HG02973 (cell line): ENCODE measurements around the gene MEA1.

ENCODE experiments used
- ATAC-seq: cut with Tn5 transposase; IDR thresholded peaks from one replicate; pipeline ENCODE4 v1.9.1; 2021; ENCODE audit warnings: moderate library complexity; ENCODE audit not compliant: unreplicated experiment

The MEA1 gene

DNA sequence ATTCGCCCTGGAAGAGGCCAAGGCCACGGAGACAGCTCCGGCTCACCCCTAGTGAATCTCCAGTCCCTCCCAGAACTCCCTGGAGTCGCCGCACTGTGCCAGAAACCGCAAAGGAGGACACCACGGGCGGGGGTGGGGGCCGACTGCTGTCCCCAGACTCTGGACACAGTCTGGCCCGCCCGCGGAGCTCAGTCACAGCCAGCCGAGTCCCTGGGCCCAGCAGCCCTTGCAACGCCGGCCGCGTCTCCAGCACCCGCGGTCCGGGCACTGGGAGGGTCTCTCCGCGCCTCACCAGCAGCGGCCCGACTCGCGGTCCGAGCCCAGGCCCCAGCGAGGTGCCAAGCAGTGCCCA lies 35.3 kb downstream of the MEA1 start:
- ATAC-seq, result peak; percentile 12

DNA sequence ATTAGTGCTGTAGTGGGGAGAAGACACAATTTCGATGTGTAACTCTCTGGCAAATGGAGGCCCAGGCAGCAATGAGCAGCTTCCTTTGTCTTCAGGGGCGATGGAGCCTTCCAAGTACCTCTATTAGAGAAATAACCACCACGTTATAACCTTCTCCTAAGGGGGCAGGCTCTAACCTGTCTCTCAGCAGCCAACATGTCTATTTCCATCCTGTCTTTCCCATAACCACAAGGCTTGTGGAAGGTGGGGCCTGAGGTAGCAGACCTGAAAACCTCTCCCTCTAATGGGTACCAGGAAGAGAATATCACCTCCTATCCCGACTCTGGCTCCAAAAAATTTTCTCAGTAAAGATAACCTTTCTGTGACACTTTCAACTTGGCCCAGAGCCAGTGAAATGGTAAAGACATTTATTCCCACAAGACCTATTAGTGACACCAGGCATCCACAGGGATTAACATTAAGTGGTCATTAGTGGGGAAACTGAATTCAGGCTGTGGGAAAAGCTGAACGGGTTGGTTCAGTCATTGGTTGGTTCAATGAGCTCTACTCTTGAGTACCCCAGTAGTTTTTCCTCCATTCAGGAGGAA lies 38.7 kb downstream of the MEA1 start:
- no peak for ATAC-seq

DNA sequence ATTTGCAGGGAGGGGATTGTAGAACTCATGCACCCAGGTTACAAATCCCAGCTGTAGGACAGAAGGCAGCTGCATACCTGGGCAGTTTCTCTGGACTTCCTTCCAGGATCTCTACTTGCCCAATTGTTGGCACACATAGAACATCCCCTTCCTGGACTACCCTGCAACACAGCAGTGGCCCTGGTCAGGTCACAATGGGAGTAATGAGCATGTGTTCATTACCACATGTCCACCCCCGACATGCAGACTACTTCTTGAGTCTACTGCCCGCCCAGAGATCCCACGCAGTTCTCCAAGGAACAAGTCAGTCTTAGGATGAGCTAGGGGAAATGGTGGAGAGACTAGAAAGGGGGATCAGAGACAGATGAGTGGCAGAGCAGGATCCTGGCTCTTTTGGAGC lies 39.8 kb downstream of the MEA1 start:
- no peak for ATAC-seq

DNA sequence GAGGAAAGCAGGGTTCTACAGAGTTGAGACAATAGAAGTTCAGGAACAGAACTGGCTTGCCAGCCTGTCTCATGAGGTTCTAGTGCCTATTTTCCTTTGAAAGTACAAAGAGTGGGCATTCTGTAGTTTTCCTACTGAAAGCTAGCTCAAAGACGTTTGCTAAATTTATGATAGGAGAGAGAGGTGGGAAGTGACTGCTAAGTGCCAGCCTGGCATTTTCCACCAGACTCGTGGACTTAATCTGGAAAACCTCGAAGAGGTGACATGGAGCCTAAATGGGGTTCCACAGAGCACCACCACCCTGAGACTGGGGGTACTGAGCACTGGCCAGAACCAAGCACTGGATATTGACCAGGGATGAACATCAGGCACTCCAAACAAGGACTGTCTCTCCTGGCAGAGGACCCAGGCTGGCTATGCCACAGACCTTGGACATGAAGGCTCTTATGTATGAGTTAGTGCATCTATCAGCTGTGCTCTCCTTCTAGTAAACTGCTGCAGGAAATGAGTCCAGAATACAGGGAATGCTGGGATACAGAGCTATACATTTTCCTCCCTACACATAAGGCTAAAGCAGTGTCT lies 41.9 kb downstream of the MEA1 start:
- ATAC-seq, result no peak

DNA sequence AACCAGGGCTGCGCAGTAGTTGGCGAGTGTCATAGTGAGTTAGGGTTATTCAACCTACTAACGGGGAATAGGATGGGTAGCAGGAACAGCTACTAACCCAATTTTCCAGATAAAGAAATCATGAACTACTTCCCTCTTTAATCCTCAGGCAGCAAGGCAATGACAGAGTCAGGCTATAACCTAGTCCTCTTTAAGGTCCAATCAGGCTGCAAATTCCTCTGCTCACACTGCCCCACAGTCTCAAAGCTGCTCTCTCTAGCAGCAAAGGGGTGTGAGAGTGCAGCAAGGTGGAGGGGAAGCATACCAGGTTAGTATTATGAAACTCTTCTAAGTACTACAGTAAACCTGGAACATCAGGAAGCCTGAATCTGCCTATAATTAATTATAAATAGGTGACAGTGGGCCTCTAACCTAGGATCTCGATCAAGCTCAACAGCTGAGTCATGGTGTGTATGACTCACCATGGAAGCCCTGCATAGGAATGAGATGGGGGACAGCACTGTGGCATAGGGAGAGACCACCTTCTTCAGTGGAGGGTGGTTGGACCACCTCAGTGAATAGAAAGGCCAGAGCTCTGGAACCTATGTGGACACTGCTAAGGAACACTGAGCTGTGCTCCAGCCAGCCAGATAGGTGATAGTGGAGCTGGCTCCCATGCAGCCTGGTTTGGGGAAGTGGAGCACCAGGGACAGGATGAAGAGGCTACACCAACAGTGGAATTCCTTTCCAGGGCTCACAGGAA lies 42.7 kb downstream of the MEA1 start:
- no peak for ATAC-seq

DNA sequence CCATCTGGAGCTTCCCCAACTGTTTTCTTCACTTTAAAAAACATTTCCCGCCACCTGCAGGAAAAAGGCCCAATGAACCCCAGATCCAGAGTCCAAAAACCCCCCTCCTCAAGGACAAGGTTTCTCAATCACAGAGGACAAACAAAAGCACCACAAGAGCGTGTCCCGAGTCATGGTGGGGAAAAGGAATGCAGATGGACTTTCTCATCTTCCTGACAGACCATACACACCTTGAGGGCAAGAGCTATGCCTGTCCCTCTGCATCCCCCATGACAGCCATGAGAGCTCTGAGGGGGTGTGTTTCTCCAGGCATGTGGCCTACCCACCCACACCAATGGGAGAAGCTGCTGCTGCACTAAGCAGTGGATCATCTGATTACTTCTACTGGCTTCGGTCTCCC lies 43.8 kb downstream of the MEA1 start:
- ATAC-seq, result no peak

DNA sequence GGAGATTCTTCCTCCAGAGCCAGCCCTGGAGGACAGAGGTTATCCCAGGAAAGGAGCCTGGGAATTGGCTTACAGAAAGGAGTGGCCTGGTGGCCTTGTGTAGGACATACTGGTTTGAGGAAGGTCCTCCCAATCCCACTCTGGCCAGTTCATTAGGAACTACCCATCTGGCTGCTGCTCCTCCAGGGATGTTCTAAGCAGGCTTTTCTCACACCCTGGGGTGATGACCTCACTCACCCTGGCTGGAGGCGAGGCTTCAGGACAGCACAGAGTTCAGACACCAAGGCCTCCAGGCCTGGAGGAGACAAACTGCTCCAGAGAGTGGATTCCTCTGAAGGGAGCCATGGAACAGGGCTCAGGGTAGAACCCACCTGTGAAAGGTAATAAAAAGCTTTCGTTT lies 44.3 kb downstream of the MEA1 start:
- ATAC-seq, result no peak

DNA sequence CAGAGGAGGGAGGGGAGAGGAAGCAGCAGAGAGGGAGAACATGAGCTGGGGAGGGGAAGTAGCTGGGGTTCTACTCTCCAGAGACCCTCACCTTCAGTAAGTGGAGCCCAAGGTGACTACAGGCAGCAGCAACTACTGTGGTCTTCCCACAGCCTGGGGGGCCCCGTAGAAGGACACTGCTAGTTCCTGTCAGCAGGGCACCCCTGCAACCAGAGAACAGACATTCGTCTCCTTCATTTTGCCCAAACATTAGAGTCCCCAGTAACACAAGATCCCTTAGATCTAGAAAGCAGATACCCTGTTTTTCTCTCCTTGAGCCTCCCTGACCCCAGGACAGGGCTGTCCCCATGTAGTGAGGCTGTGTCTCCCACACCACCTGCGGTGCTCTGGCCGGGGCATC lies 45.0 kb downstream of the MEA1 start:
- ATAC-seq, result no peak

DNA sequence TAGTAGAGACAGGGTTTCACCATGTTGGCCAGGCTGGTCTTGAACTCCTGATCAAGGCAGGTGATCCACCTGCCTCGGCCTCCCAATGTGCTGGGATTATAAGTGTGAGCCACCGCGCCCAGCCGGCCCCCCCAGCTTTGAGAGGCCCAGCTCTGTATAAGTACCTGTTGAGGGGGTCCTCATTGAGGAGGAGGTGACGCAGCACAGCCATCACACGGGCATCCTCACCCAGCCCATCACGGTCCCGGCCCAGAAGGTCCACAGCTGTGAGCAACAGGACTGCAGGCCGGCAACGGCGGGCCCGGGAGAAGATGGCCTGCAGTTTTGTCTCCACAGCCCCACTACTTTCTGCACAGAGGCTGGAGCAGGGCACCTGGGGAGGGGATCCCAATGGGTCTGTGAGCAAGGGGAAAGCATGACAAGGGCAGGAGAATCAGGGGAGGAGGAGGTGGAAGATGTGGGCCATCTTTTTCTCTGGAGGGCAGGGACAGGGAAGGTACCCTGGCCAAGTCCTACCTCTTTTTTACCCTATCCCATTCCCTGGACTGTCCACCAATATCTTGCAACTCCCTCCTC lies 45.5 kb downstream of the MEA1 start:
- no peak for ATAC-seq

DNA sequence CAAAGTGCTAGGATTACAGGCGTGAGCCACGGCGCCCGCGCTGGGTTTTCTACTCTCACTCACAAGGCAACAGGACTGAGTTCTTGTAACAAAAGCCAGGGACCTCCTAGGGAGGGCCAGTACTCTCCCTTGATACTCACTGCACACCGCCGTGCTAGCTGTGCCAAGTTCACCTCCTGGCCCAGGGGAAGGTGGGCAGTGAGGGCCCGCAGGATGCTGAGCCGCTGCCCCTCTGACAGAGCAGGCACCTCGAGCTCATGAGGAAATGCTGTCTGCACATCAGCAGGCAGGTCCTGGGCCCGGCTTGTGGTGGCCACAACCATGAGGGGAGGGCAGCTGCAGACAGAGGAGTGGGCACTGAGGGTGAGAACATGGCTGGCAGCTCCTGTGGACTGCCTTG lies 46.5 kb downstream of the MEA1 start:
- ATAC-seq, result no peak

DNA sequence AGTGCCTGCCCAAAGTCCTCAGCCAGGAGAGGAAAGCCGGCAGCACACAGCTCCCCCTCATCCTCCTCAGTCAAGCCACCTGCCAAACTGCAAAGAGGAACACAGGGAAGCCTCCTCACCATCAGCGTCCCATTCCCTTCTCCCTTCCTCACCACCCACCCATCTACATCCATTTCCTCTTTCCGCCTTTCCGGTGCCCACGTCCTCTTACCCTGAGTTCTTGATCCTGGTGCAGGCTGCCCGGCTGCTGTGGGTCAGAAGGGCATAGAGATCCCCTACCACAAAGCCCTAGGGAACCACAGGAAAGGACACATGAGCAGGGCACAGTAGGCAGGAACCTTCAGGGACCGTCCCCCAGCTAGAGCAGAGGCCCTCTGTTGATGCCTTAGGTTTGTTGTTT lies 47.2 kb downstream of the MEA1 start:
- no peak for ATAC-seq

DNA sequence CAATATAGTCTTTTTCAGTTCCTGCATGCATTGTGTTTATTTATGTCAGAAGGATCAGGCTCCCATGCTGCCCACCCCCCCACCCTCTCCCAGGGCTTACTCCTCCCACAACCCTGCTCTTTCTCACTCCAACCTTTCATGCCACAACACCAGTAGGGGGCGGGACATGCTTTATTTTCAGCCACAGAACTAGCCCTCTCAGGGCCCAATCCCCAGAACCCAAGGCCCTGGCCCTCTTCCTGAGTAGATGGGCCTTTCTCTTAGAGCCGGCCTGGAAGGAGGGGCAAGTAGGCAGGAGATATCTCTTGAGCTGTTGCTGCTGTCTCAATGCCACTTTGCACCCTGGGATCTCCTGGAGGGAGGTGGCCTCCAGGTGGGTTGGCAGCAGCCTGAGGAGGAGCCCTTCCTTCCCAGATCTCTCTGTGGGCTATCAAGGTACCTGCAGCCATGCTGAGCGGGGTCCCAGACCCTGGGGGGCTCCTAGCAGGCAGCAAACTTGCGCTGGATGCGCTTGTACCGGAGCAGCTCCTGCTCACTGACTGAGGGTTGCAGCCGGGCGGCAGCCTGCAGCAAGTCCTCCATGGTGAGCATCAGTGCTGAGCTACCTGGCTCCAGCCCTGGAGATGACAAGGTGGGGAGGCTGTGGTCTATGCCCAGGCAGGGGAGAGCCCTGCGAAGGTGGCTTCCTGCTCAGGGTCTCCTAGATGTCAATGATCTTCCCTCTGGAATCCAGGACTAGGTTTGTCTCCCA lies 49.7 kb downstream of the MEA1 start:
- ATAC-seq, result no peak

DNA sequence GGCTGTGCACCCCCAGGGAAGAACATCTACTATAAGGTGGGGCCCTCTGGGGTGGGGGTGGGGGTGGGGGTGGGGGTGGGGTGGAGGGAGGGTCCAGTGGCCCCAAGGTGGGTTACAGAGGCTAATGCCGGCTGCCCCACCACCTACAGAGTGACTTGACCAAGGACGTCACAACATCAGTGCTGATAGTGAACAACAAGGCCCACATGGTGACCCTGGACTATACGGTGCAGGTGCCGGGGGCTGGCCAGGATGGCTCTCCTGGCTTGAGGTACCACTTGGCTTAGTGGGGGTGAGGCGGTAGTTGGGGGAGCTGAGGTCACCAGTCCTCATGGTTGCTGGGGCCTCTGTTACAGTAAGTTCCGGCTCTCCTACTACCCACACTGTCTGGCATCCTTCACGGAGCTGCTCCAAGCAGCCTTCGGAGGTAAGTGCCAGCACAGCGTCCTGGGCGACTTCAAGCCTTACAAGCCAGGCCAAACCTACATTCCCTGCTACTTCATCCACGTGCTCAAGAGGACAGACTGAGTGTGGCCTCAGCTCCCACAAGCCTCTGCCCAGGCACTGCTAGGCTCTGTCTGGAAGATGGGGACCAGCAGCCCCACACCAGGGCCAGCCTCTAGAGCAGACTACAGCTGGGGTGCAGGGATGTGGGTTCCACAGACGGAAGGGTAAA lies 50.4 kb downstream of the MEA1 start:
- ATAC-seq, result no peak

DNA sequence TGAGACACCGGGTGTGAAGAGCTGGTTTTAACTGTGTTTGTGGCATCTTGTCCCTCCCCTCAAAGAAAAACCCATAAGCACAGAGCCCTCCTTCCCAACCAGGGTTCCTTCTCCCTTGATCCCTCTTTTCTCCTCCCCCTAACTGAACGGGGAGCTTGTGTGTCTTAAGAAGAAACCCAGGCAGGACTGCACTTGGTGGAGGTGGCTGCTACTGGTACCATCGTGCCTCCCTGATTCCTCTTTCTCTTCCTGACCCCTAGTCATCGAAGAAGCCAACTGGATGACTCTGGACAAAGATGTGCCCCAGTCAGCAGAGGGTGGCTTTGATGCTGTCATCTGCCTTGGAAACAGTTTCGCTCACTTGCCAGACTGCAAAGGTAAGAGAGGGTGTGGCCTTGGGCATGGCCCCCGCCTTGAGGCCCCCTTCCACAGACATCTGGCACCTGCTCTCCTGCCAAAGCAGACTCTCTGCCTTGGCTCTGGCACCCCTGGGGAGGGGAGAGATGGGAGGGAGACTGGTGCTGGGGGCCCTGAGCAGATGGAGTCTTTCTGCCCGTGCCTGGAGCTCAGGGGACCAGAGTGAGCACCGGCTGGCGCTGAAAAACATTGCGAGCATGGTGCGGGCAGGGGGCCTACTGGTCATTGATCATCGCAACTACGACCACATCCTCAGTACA lies 51.1 kb downstream of the MEA1 start:
- no peak for ATAC-seq

DNA sequence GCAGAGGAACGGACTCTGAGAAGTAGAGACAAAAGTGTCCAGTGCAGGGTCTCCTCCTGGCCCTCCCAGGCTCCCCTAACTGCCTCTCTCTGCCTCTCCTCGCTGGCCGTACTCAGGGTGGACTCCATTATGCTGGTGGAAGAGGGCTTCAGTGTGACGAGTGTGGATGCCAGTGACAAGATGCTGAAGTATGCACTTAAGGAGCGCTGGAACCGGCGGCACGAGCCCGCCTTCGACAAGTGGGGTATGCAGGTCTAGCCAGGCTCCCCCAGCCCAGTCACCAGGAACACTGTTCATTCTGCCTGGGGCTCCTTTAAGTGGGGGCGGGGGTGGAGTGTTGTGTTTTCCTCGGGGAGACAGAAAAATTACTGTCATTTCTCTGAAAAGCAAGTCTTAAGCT lies 51.6 kb downstream of the MEA1 start:
- ATAC-seq, result no peak
